PFSK-1 (cell line): ENCODE results near the gene MFSD6L.

Experiments
- FOXP2 ChIP-seq: optimal IDR thresholded peaks from 2 replicates; pipeline ENCODE3; 2011; ENCODE audit warnings: borderline replicate concordance, control low read depth, inconsistent platforms; ENCODE audit not compliant: insufficient read depth; ENCODE audit errors: extremely low read length, extremely low read depth
- POLR2AphosphoS5 ChIP-seq: IDR thresholded peaks from 2 replicates; pipeline ENCODE4 v1.6.1; 2012; ENCODE audit warnings: low read depth, mild to moderate bottlenecking, control low read depth, low read length, moderate library complexity
- REST ChIP-seq, 2 experiments: IDR thresholded peaks; 2 replicates each; pipeline versions ENCODE4 v1.6.1 to v1.8.0; 2011 to 2012; ENCODE audit warnings: low read depth in 2 of 2, low read length in 2 of 2, control low read depth in 1 of 2, inconsistent platforms in 1 of 2, mild to moderate bottlenecking in 1 of 2, moderate library complexity in 1 of 2; ENCODE audit not compliant: insufficient read depth in 1 of 2
- SIN3A ChIP-seq: IDR thresholded peaks from 2 replicates; pipeline ENCODE4 v1.6.1; 2012; ENCODE audit warnings: mild to moderate bottlenecking, low read length, moderate library complexity, borderline replicate concordance; ENCODE audit not compliant: insufficient read depth
- TAF1 ChIP-seq: IDR thresholded peaks from 2 replicates; pipeline ENCODE4 v1.6.1; 2012; ENCODE audit warnings: low read length, control low read depth, borderline replicate concordance; ENCODE audit not compliant: insufficient read depth

MFSD6L gene

GRCh38 chr17:8829036-8829941 lies 30.1 kb upstream of the MFSD6L start:
- no peak for TF ChIP-seq FOXP2
- TF ChIP-seq REST (IDR thresholded peaks at IDR 0.05; ENCODE audit: insufficient read depth in 1 of 2, low read depth in 2 of 2, low read length in 2 of 2) = no peak
- no peak for TF ChIP-seq SIN3A
- TF ChIP-seq POLR2AphosphoS5 = no peak

- TF ChIP-seq REST (IDR thresholded peaks at IDR 0.05; ENCODE audit: insufficient read depth in 1 of 2, low read depth in 2 of 2, low read length in 2 of 2) (no peak), TAF1 (no peak), SIN3A (no peak), FOXP2 (no peak)
Observed at GRCh38 chr17:8828517-8828875, 29.3 kb upstream of the MFSD6L start.

GRCh38 chr17:8826808-8827435 lies 27.8 kb upstream of the MFSD6L start:
- TF ChIP-seq FOXP2 = no peak
- TF ChIP-seq TAF1 = no peak
- no peak for TF ChIP-seq POLR2AphosphoS5
- TF ChIP-seq SIN3A = no peak
- no peak for TF ChIP-seq REST (IDR thresholded peaks at IDR 0.05; ENCODE audit: insufficient read depth in 1 of 2, low read depth in 2 of 2, low read length in 2 of 2)

GRCh38 chr17:8825802-8826201 lies 26.6 kb upstream of the MFSD6L start:
- no peak for TF ChIP-seq POLR2AphosphoS5
- no peak for TF ChIP-seq FOXP2
- no peak for TF ChIP-seq REST (IDR thresholded peaks at IDR 0.05; ENCODE audit: insufficient read depth in 1 of 2, low read depth in 2 of 2, low read length in 2 of 2)
- TF ChIP-seq SIN3A = no peak
- TF ChIP-seq TAF1 = no peak
